DND-41 (cell line): ENCODE measurements around the gene RNF123.

Experiments used
- CTCF ChIP-seq: IDR thresholded peaks from 2 replicates; pipeline ENCODE4 v1.5.1; 2012; ENCODE audit warnings: borderline replicate concordance, low read length, moderate library complexity, mild to moderate bottlenecking; ENCODE audit not compliant: poor library complexity, severe bottlenecking; ENCODE audit errors: extremely low read depth
- EZH2 ChIP-seq: IDR thresholded peaks from 3 replicates; pipeline ENCODE4 v1.6.1; 2012; ENCODE audit warnings: borderline replicate concordance, low read depth, mild to moderate bottlenecking, moderate library complexity, low read length, inconsistent platforms; ENCODE audit not compliant: severe bottlenecking

DNA sequence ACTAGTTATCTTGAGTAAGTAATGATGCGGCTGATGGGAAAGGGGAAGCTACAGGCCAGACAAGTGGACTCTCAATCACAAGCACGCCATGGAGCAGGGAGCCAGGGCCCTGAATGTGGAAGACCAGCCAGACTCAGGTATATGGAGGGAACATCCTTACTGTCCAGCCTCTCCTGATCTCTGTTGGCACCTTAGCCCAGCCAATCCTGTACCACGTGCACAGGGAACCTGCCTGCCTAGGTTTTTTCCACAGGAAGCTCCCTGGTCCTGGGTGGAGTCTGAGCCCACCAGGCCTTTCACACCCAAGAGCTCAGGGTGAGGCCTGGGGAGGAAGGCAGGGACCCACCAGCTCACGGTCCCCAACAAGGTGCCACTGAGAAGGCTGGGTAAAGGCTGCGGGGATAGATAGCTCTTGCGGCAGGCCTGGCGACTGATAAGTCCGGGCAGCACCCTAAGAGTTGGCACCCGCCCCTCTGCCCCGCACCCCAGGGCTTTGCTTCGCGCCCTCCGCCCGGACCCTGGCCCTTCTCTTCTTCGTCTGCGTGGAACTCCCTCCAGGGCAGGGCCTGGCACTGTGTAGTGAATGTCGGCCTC is 16.1 kb upstream of the RNF123 start:
- no peak for TF ChIP-seq CTCF
- TF ChIP-seq EZH2, result no peak
